Parathyroid adenoma (tissue), 2 donors: ENCODE measurements around the gene SSBP1.

ENCODE experiments used
- H2AFZ ChIP-seq: fragments of 300-600 bp; sonication (generic); one replicate; pipeline ENCODE4 v1.7.0; 2017; ENCODE audit warnings: antibody characterized with exemption, mild to moderate bottlenecking
- H3K27ac ChIP-seq: fragments of 300-600 bp; sonication (generic); one replicate; pipeline ENCODE4 v1.7.0; 2017
- H3K27me3 ChIP-seq: fragments of 300-600 bp; sonication (generic); one replicate; pipeline ENCODE4 v1.7.0; 2017; ENCODE audit warnings: low read length; ENCODE audit not compliant: control insufficient read depth, insufficient read depth
- H3K36me3 ChIP-seq: fragments of 300-600 bp; sonication (generic); one replicate; pipeline ENCODE4 v1.7.0; 2017; ENCODE audit warnings: low read length; ENCODE audit not compliant: control insufficient read depth, insufficient read depth
- H3K4me1 ChIP-seq: fragments of 300-600 bp; sonication (generic); one replicate; pipeline ENCODE4 v1.7.0; 2017; ENCODE audit warnings: control low read depth
- H3K4me2 ChIP-seq: fragments of 300-600 bp; sonication (generic); one replicate; pipeline ENCODE4 v1.7.0; 2017; ENCODE audit warnings: low read length
- H3K4me3 ChIP-seq: fragments of 300-600 bp; sonication (generic); one replicate; pipeline ENCODE4 v1.7.0; 2017; ENCODE audit warnings: low read depth, low read length
- H3K79me2 ChIP-seq: fragments of 300-600 bp; sonication (generic); one replicate; pipeline ENCODE4 v1.7.0; 2017; ENCODE audit warnings: control low read depth
- H3K9ac ChIP-seq: fragments of 300-600 bp; sonication (generic); one replicate; pipeline ENCODE4 v1.7.0; 2017; ENCODE audit warnings: mild to moderate bottlenecking
- H3K9me3 ChIP-seq: fragments of 300-600 bp; sonication (generic); one replicate; pipeline ENCODE4 v1.7.0; 2017; ENCODE audit warnings: low read length; ENCODE audit not compliant: control insufficient read depth
- TF ChIP-seq, protein P1 (sequence below): fragments of 300-600 bp; sonication (generic); IDR thresholded peaks from one replicate; pipeline ENCODE4 v1.7.0; 2017; ENCODE audit warnings: antibody characterized with exemption, mild to moderate bottlenecking
- donor health status: primary hyperparathyroidism.

SSBP1 gene

DNA sequence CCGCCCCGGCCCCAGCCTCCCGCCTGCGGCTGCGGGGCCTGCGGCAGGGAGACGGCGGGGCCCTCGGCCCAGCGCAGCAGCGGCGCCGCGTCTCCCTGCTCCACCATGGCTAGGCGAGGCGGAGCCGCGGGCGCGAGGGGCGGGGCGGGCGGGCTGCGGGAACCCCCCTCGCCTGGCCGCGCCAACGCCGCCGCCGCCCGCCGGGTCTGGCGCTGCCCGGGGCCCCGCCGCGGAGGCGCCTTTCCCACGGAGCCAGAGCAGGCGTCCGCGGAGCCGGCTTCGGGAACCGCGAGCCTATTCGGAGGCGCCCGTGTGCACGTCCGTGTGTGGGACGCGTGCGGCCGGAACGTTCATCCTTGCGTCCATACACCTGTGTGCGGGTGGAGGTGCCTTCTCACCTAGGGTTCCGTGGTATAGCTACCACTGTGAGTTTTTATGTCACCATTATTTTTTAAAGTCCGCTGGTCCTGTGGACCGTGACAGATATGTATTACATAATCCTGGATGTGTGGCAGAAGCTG, 36.1 kb upstream of the SSBP1 start, which contains the start of gene DENND11:
Gene DENND11, minus strand, starts transcription at position 120 of the 521 bp plus-strand sequence. Its CDS starts 13 bp downstream, at position 107.
- Histone ChIP-seq H3K27me3 (no peaks in the 10 kb centered on the region), H2AFZ (peak within 1 kb of the TSS; percentile 89), H3K36me3 (no peaks in the 10 kb centered on the region), H3K9ac (no peak within 1 kb of the TSS), H3K27ac (peak within 1 kb of the TSS; percentile 75), H3K4me1 (peaks cover 22% of the 10 kb centered on the region), H3K4me2 (peak within 1 kb of the TSS; percentile 70), H3K79me2 (peaks cover 10% of the 10 kb centered on the region), H3K9me3 (no peaks in the 10 kb centered on the region), H3K4me3 (peak within 1 kb of the TSS; percentile 59)
- TF ChIP-seq, protein P1, sequence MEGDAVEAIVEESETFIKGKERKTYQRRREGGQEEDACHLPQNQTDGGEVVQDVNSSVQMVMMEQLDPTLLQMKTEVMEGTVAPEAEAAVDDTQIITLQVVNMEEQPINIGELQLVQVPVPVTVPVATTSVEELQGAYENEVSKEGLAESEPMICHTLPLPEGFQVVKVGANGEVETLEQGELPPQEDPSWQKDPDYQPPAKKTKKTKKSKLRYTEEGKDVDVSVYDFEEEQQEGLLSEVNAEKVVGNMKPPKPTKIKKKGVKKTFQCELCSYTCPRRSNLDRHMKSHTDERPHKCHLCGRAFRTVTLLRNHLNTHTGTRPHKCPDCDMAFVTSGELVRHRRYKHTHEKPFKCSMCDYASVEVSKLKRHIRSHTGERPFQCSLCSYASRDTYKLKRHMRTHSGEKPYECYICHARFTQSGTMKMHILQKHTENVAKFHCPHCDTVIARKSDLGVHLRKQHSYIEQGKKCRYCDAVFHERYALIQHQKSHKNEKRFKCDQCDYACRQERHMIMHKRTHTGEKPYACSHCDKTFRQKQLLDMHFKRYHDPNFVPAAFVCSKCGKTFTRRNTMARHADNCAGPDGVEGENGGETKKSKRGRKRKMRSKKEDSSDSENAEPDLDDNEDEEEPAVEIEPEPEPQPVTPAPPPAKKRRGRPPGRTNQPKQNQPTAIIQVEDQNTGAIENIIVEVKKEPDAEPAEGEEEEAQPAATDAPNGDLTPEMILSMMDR, result no peak

DNA sequence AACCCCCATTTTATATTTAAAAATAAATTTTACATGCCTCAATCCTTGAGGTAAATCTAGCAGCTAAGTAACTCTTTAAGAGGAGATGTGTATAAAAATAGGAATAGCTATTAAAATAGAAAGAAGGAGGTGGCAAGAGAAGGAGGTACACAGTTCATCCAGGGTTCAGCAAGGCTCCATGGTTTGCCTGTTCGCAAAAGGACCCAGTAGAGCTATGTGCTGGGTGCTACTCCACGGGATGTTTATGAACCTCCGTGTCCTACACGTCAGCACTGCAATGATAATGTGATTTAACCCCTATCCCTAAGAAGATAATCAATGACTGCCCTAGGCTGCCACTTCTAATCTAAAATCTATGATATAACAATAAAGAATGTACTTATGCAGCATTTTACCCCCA, 35.3 kb upstream of the SSBP1 start:
- H3K4me3 ChIP-seq, result no peak overlapping the region
- no peaks in the 10 kb centered on the region for H3K36me3 ChIP-seq
- H3K27me3 ChIP-seq, result no peaks in the 10 kb centered on the region
- no peaks in the 10 kb centered on the region for H3K9me3 ChIP-seq
- no peak overlapping the region for H3K4me2 ChIP-seq
- H3K4me1 ChIP-seq, result peaks cover 22% of the 10 kb centered on the region
- TF ChIP-seq, protein P1, result no peak
- H2AFZ ChIP-seq, result peak overlapping the region; percentile 89
- H3K27ac ChIP-seq, result peak overlapping the region; percentile 74
- H3K9ac ChIP-seq, result no peak overlapping the region
- peaks cover 10% of the 10 kb centered on the region for H3K79me2 ChIP-seq

- peaks cover 10% of the 10 kb centered on the region for H3K79me2 ChIP-seq
- H3K4me1 ChIP-seq, result peaks cover 22% of the 10 kb centered on the region
- H3K27ac ChIP-seq, result no peak overlapping the region
- H3K9me3 ChIP-seq, result no peaks in the 10 kb centered on the region
- TF ChIP-seq, protein P1, result no peak
- no peak overlapping the region for H3K9ac ChIP-seq
- no peaks in the 10 kb centered on the region for H3K36me3 ChIP-seq
- H3K27me3 ChIP-seq, result no peaks in the 10 kb centered on the region
- H3K4me2 ChIP-seq, result no peak overlapping the region
- H3K4me3 ChIP-seq, result no peak overlapping the region
- no peak overlapping the region for H2AFZ ChIP-seq
These were observed 34.0 kb upstream of the SSBP1 start for GRCh38 chr7:141704112-141704511.

DNA sequence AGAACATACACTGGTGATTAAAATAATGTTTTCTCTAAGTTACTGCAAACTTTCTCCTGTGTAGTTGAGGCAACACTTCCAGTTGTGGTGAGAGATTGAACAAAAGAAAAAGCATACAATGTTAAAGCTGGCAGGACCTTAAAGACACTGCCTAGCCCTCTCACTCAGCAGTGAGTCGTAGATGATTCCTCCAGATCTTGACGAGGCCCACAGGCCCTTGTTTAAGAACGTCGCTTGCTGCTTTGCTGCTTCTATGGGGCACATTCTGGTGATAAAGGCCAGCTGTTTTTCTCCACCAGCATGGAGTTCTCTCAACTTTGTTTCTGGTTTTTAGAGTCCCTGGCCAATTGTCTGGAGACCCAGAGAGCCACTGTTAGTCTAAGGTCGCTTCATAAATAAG, 33.4 kb upstream of the SSBP1 start:
- Histone ChIP-seq H3K9me3 (no peaks in the 10 kb centered on the region), H3K27me3 (no peaks in the 10 kb centered on the region), H3K4me3 (no peak overlapping the region), H3K9ac (no peak overlapping the region), H3K79me2 (peaks cover 10% of the 10 kb centered on the region), H2AFZ (no peak overlapping the region), H3K36me3 (no peaks in the 10 kb centered on the region), H3K4me1 (peaks cover 22% of the 10 kb centered on the region), H3K27ac (no peak overlapping the region), H3K4me2 (no peak overlapping the region)
- TF ChIP-seq, protein P1, result no peak
